Measurements from ENCODE around the gene BTBD8.

GRCh38 chr1:92210701-92211100, 130.6 kb downstream of the BTBD8 start:
- TF ChIP-seq CTCF (IDR thresholded peaks at IDR 0.05 in 4 of 5, conservative IDR thresholded peaks at IDR 0.05 in 1 of 5) (no peak), POLR2A (IDR thresholded peaks at IDR 0.05) (no peak)

All from gastrocnemius medialis (tissue), 4 donors.